K562 (cell line): Measurements from ENCODE around the gene PPA1. TPM values are rescaled to one million over a fixed set of nuclear protein-coding genes. Genes with fewer than 3 reads are reported as not detected.

ENCODE experiments used
- ATAC-seq: fragments of 200-7000 bp; cut with Tn5 transposase; 3 replicates; pipeline ENCODE4 v1.9.1; 2020; ENCODE audit warnings: moderate library complexity
- BruUV-seq: library from RNA; stranded (reverse); fragments of 400-500 nt; replicated peaks from 2 replicates; lab custom pipeline; 2021; lab: Mats Ljungman, UMichigan
- CTCF ChIA-PET: fragments of 300-600 bp; formaldehyde crosslinking; extraction: SDS; loops from one replicate; lab custom pipeline; 2021; ENCODE audit warnings: low intra/inter-chr PET ratio; lab: Yijun Ruan, JAX
- POLR2A ChIA-PET: fragments of 300-600, 350-650 bp; sonication (Branson Sonifier 250); formaldehyde crosslinking; extraction: SDS; loops from one replicate; lab custom pipeline; 2021; ENCODE audit warnings: antibody characterized with exemption, inconsistent platforms; lab: Yijun Ruan, JAX
- DNase-seq, 4 experiments: peaks; one replicate each; pipeline versions ENCODE4 v3.0.0 to v3.0.0-alpha.2; 2011 to 2018; ENCODE audit warnings: low spot score in 3 of 4, mixed read lengths in 3 of 4; ENCODE audit errors: extremely low read depth in 1 of 4
- FAIRE-seq: peaks from 2 replicates; lab custom pipeline; 2011; peaks lifted over from hg19 to GRCh38; lab: Jason Lieb, UNC
- H2AFZ ChIP-seq: 2 replicates; pipeline ENCODE4 v1.6.0; 2011; ENCODE audit warnings: low read depth, low read length, control low read depth, inconsistent platforms
- H3K27ac ChIP-seq: fragments of 200-600 bp; 3 replicates; pipeline ENCODE4 v1.8.0; 2011; ENCODE audit warnings: low read depth, mild to moderate bottlenecking, control low read depth, inconsistent platforms, low read length, moderate library complexity, mixed read lengths; ENCODE audit errors: extremely low read depth
- H3K27me3 ChIP-seq, 2 experiments: fragments of 300-600 bp in 1 of 2; 2 replicates in 1 of 2; 3 replicates in 1 of 2; pipeline versions ENCODE4 v1.6.0 to v1.8.0; 2011; ENCODE audit warnings: inconsistent platforms in 2 of 2, low read length in 2 of 2, mild to moderate bottlenecking in 1 of 2, mixed read lengths in 1 of 2, moderate library complexity in 1 of 2; ENCODE audit not compliant: control insufficient read depth in 2 of 2, insufficient read depth in 2 of 2
- H3K36me3 ChIP-seq: fragments of 300-600 bp; 3 replicates; pipeline ENCODE4 v1.8.0; 2011; ENCODE audit warnings: mild to moderate bottlenecking, low read length, inconsistent platforms; ENCODE audit not compliant: control insufficient read depth, insufficient read depth
- H3K4me1 ChIP-seq, 2 experiments: fragments of 200-600 bp in 1 of 2; replicated peaks in 1 of 2; 2 replicates in 1 of 2; 3 replicates in 1 of 2; pipeline versions ENCODE4 v1.5.1 to v1.8.0; 2011; ENCODE audit warnings: inconsistent platforms in 2 of 2, low read length in 2 of 2, mild to moderate bottlenecking in 1 of 2, mixed read lengths in 1 of 2, moderate library complexity in 1 of 2; ENCODE audit not compliant: control insufficient read depth in 2 of 2, insufficient read depth in 2 of 2
- H3K4me2 ChIP-seq: 2 replicates; pipeline ENCODE4 v1.6.1; 2011; ENCODE audit warnings: low read length, control low read depth, inconsistent platforms, mixed read lengths; ENCODE audit not compliant: insufficient read depth
- H3K4me3 ChIP-seq: fragments of 200-600 bp; sonication (generic), shearing (Covaris generic); 2 replicates; pipeline ENCODE4 v1.5.1; 2016; ENCODE audit warnings: control low read depth, inconsistent platforms
- H3K79me2 ChIP-seq: fragments of 200-600 bp; 3 replicates; pipeline ENCODE4 v1.8.0; 2011; ENCODE audit warnings: low read length, inconsistent platforms; ENCODE audit not compliant: control insufficient read depth, insufficient read depth
- H3K9ac ChIP-seq, 2 experiments: 2 replicates each; pipeline versions ENCODE4 v1.6.0 to v1.6.1; 2011; ENCODE audit warnings: low read depth in 2 of 2, low read length in 2 of 2, control low read depth in 1 of 2, inconsistent platforms in 1 of 2, mild to moderate bottlenecking in 1 of 2, mixed read lengths in 1 of 2; ENCODE audit not compliant: insufficient read depth in 1 of 2
- H3K9me1 ChIP-seq: one replicate; pipeline ENCODE4 v1.6.0; 2011; ENCODE audit warnings: inconsistent platforms, mild to moderate bottlenecking, low read length, moderate library complexity; ENCODE audit not compliant: control insufficient read depth, insufficient read depth
- H3K9me3 ChIP-seq: replicated peaks from 2 replicates; pipeline ENCODE4 v1.5.1; 2011; ENCODE audit warnings: low read depth, low read length, inconsistent platforms; ENCODE audit not compliant: control insufficient read depth, insufficient read depth
- H4K20me1 ChIP-seq: replicated peaks from 2 replicates; pipeline ENCODE4 v1.6.1; 2011; ENCODE audit warnings: low read length, inconsistent platforms, mixed read lengths; ENCODE audit not compliant: control insufficient read depth, insufficient read depth
- ATF7 ChIP-seq: fragments of 450-650 bp; IDR thresholded peaks from 2 replicates; pipeline ENCODE4 v1.7.1; 2014; ENCODE audit warnings: mild to moderate bottlenecking, moderate library complexity
- CREB5 ChIP-seq: fragments of 250-450 bp; sonication (Bioruptor Pico); IDR thresholded peaks from 2 replicates; pipeline ENCODE4 v1.5.0; 2020; ENCODE audit warnings: mild to moderate bottlenecking
- E2F3 ChIP-seq: fragments of 250-450 bp; sonication (Bioruptor Pico); IDR thresholded peaks from 2 replicates; pipeline ENCODE4 v1.4.0; 2020; ENCODE audit warnings: mild to moderate bottlenecking
- ELF4 ChIP-seq: fragments of 450-650 bp; formaldehyde crosslinking; IDR thresholded peaks from 2 replicates; pipeline ENCODE4 v1.4.0; 2022; ENCODE audit warnings: missing genetic modification characterization
- MNT ChIP-seq, 2 experiments: fragments of 450-650 bp; conservative IDR thresholded peaks; 2 replicates each; pipeline ENCODE4 v1.6.1; 2017; ENCODE audit warnings: mild to moderate bottlenecking in 2 of 2, moderate library complexity in 2 of 2
- PHF8 ChIP-seq: fragments of 200-600 bp; sonication (generic); IDR thresholded peaks from 2 replicates; pipeline ENCODE4 v1.6.1; 2012; ENCODE audit warnings: mixed run types, mild to moderate bottlenecking, inconsistent platforms, low read length, moderate library complexity, borderline replicate concordance
- POLR2H ChIP-seq: IDR thresholded peaks from 2 replicates; pipeline ENCODE4 v1.6.1; 2016; ENCODE audit warnings: missing genetic modification characterization, low read depth, mild to moderate bottlenecking, control low read depth, missing compliant biosample characterization, moderate library complexity
- RBM22 ChIP-seq: fragments of 200-400 bp; formaldehyde crosslinking; IDR thresholded peaks from 2 replicates; pipeline ENCODE4 v1.6.1; 2018; ENCODE audit warnings: low read length, low read depth; ENCODE audit not compliant: poor library complexity, severe bottlenecking
- TCF3 ChIP-seq: sonication (generic); formaldehyde crosslinking; IDR thresholded peaks from 2 replicates; pipeline ENCODE4 v1.4.0; 2020; ENCODE audit warnings: mild to moderate bottlenecking, missing genetic modification reagents
- ZBTB1 ChIP-seq: sonication (generic); formaldehyde crosslinking; IDR thresholded peaks from 2 replicates; pipeline ENCODE4 v1.8.1; 2023; ENCODE audit warnings: missing genetic modification reagents, low read depth, mild to moderate bottlenecking, borderline replicate concordance
- ZKSCAN3 ChIP-seq: fragments of 250-450 bp; sonication (Bioruptor Pico); IDR thresholded peaks from 2 replicates; pipeline ENCODE4 v1.4.0; 2020
- ZNF263 ChIP-seq: sonication (generic); formaldehyde crosslinking; IDR thresholded peaks from 2 replicates; pipeline ENCODE4 v1.8.0; 2022; ENCODE audit warnings: mild to moderate bottlenecking, missing genetic modification reagents, borderline replicate concordance
- ZNF507 ChIP-seq: conservative IDR thresholded peaks from 2 replicates; pipeline ENCODE4 v1.6.1; 2017; ENCODE audit warnings: missing genetic modification characterization, missing compliant biosample characterization
- WGBS: fragments of 100-300 bp; shearing (Covaris generic); methylation state at CpG from one replicate; pipeline ENCODE4 v1.1.6; 2016; ENCODE audit warnings: low coverage, mixed read lengths; ENCODE audit not compliant: insufficient coverage; ENCODE audit errors: missing lambda C conversion rate; 5-methylcytosine and 5-hydroxymethylcytosine counted together
- in situ Hi-C: fragments of 300-500 bp; cut with MboI; formaldehyde crosslinking; loops from 4 replicates; pipeline ENCODE4 v1.15.0; 2018; ENCODE audit warnings: inconsistent platforms, mixed read lengths
- intact Hi-C: fragments of 100-400 bp; cut with micrococcal nuclease; formaldehyde crosslinking; loops from 2 replicates; pipeline ENCODE4 v1.14.2; 2022
- polyA plus RNA-seq, 8 experiments: library from polyadenylated mRNA; depleted of rRNA in 4 of 8; stranded (reverse) in 5 of 8; unstranded in 3 of 8; fragments of >200 nt; fragmentation: Nextera tagmentation in 2 of 8; fragmentation: Illumina TruSeq in 1 of 8; extraction: Ambion mirVana in 2 of 8; extraction: Trizol in 1 of 8; gene quantifications; 2 replicates each; pipeline versions ENCODE4 v1.2.1 to v1.2.3, GENCODE V29; 2011 to 2014; ENCODE audit warnings: inconsistent platforms in 1 of 8, missing spikeins in 1 of 8
- total RNA-seq, 7 experiments: library from RNA; depleted of rRNA in 6 of 7; stranded (reverse); fragments of >200 nt in 6 of 7; fragmentation: Illumina TruSeq in 2 of 7; extraction: Trizol in 2 of 7; gene quantifications; 2 replicates each; pipeline versions ENCODE4 v1.2.1 to v1.2.3, GENCODE V29; 2011 to 2021; ENCODE audit warnings: low replicate concordance in 1 of 7
- TF ChIP-seq, protein P1 (sequence below): fragments of 250-450 bp; sonication (Bioruptor Pico); IDR thresholded peaks from 2 replicates; pipeline ENCODE4 v1.8.0; 2022; ENCODE audit warnings: moderate library complexity, mild to moderate bottlenecking, inconsistent platforms

Gene PPA1
- total and polyA plus RNA-seq, 9 of the 15 experiments (the other 6 are each of a cell fraction or from before 2014, with no cell fraction given): 301 to 635 (median 471) TPM

- Histone ChIP-seq H3K9ac (no peak overlapping the region), H3K4me1 (peaks cover 2 to 26% of the 10 kb centered on the region in 2 experiments; a peak in 4 of 5 replicates), H3K27ac (no peak overlapping the region), H3K4me2 (no peak overlapping the region), H3K9me3 (peaks cover 3% of the 10 kb centered on the region; the same call in 1 of the 2 replicates), H3K9me1 (peaks cover 3% of the 10 kb centered on the region), H3K36me3 (peaks cover 53% of the 10 kb centered on the region), H4K20me1 (peaks cover 55% of the 10 kb centered on the region), H3K79me2 (peaks cover 85% of the 10 kb centered on the region), H3K27me3 (no peaks in the 10 kb centered on the region), H3K4me3 (no peak overlapping the region), H2AFZ (no peak overlapping the region)
- POLR2A ChIA-PET: interaction anchor here (0.6 to 1.7 kb wide), 8 partner anchors 8 to 48 kb away, joined by 3 to 5 read pairs (median 3); no protein-coding TSS in a partner anchor
- DNase-seq (no peak), ATAC-seq (no peak), FAIRE-seq (no peak)
- BruUV-seq: no TSS peak
- in situ Hi-C loops (no loop called here), intact Hi-C loops (no loop called here)
- 95% methylated on average over 7 of the region's 7 CpGs for WGBS
- CTCF ChIA-PET: no interaction called here
- TF ChIP-seq ZKSCAN3 (CRISPR knock-in tag): no peak
- TF ChIP-seq TCF3: no peak
- TF ChIP-seq ZNF263 (CRISPR knock-in tag): no peak
- no peak for TF ChIP-seq ZNF507 (tag)
- TF ChIP-seq RBM22: no peak
- TF ChIP-seq ATF7: no peak
- no peak for TF ChIP-seq ELF4 (CRISPR knock-in tag)
- TF ChIP-seq ZBTB1: no peak
- no peak for TF ChIP-seq E2F3
- TF ChIP-seq, protein P1, sequence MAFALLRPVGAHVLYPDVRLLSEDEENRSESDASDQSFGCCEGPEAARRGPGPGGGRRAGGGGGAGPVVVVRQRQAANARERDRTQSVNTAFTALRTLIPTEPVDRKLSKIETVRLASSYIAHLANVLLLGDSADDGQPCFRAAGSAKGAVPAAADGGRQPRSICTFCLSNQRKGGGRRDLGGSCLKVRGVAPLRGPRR (CRISPR knock-in tag): no peak
- no peak for TF ChIP-seq POLR2H (tag)
- no peak for TF ChIP-seq PHF8
- TF ChIP-seq MNT (conservative IDR thresholded peaks at IDR 0.05): no peak
- TF ChIP-seq CREB5 (CRISPR knock-in tag): no peak
Measured at GRCh38 chr10:70167246-70167645, 66.0 kb downstream of the PPA1 start.
